HepG2 (cell line): ENCODE data around the gene DRC7. TPM values are rescaled to one million over a fixed set of nuclear protein-coding genes. Genes with fewer than 3 reads are reported as not detected.

Source experiments
- ATAC-seq: fragments of 200-7000 bp; cut with Tn5 transposase; 3 replicates; pipeline ENCODE4 v1.9.1; 2020; ENCODE audit warnings: mild to moderate bottlenecking, moderate library complexity
- BruUV-seq: library from RNA; stranded (reverse); fragments of 400-500 nt; replicated peaks from 2 replicates; lab custom pipeline; 2021; lab: Mats Ljungman, UMichigan
- CTCF ChIA-PET: fragments of 300-600 bp; formaldehyde crosslinking; extraction: SDS; loops from one replicate; lab custom pipeline; 2021; ENCODE audit warnings: low total read pairs, inconsistent platforms, low intra/inter-chr PET ratio; lab: Yijun Ruan, JAX
- POLR2A ChIA-PET: fragments of 350-600 bp; sonication (Branson Sonifier 250); formaldehyde crosslinking; loops from one replicate; lab custom pipeline; 2020; ENCODE audit warnings: antibody characterized with exemption, inconsistent platforms; lab: Yijun Ruan, JAX
- DNase-seq: peaks from one replicate; pipeline ENCODE4 v3.0.0-alpha.2; 2015; ENCODE audit warnings: low spot score
- FAIRE-seq: peaks from 3 replicates; lab custom pipeline; 2011; peaks lifted over from hg19 to GRCh38; lab: Jason Lieb, UNC
- H2AFZ ChIP-seq: one replicate; pipeline ENCODE4 v1.6.1; 2011; ENCODE audit warnings: low read length, inconsistent platforms
- H3K27ac ChIP-seq: fragments of 300-600 bp; 3 replicates; pipeline ENCODE4 v1.8.0; 2011; ENCODE audit warnings: mixed run types, mild to moderate bottlenecking, mixed read lengths, low read length, inconsistent platforms; ENCODE audit not compliant: insufficient read depth; ENCODE audit errors: extremely low read length
- H3K27me3 ChIP-seq, 2 experiments: fragments of 200-600 bp in 1 of 2; 2 replicates in 1 of 2; 3 replicates in 1 of 2; pipeline versions ENCODE4 v1.6.0 to v1.8.0; 2011; ENCODE audit warnings: low read length in 2 of 2, mild to moderate bottlenecking in 2 of 2, moderate library complexity in 2 of 2, inconsistent platforms in 1 of 2; ENCODE audit not compliant: insufficient read depth in 2 of 2, control insufficient read depth in 1 of 2
- H3K36me3 ChIP-seq, 2 experiments: fragments of 200-600 bp in 1 of 2; replicated peaks in 1 of 2; 2 replicates in 1 of 2; 3 replicates in 1 of 2; pipeline versions ENCODE4 v1.5.1 to v1.8.0; 2011; ENCODE audit warnings: low read length in 2 of 2, inconsistent platforms in 1 of 2; ENCODE audit not compliant: insufficient read depth in 2 of 2, control insufficient read depth in 1 of 2
- H3K4me1 ChIP-seq: 2 replicates; pipeline ENCODE4 v1.5.1; 2012; ENCODE audit warnings: low read length, inconsistent platforms; ENCODE audit not compliant: insufficient read depth
- H3K4me2 ChIP-seq: 2 replicates; pipeline ENCODE4 v1.6.0; 2011; ENCODE audit warnings: low read depth, low read length, inconsistent platforms
- H3K4me3 ChIP-seq, 3 experiments: fragments of 200-600 bp in 1 of 3; sonication (generic), shearing (Covaris generic) in 1 of 3; replicated peaks in 1 of 3; 2 replicates each; pipeline ENCODE4 v1.5.1; 2011 to 2016; ENCODE audit warnings: low read length in 3 of 3, inconsistent platforms in 2 of 3, low read depth in 2 of 3, mild to moderate bottlenecking in 2 of 3, control low read depth in 1 of 3, mixed read lengths in 1 of 3; ENCODE audit not compliant: insufficient read depth in 1 of 3
- H3K79me2 ChIP-seq: one replicate; pipeline ENCODE4 v1.6.1; 2011; ENCODE audit warnings: low read length, inconsistent platforms; ENCODE audit not compliant: insufficient read depth
- H3K9ac ChIP-seq: 2 replicates; pipeline ENCODE4 v1.6.0; 2011; ENCODE audit warnings: mild to moderate bottlenecking, low read depth, low read length, inconsistent platforms; ENCODE audit not compliant: insufficient read depth
- H3K9me3 ChIP-seq: 2 replicates; pipeline ENCODE4 v1.5.1; 2012; ENCODE audit warnings: mild to moderate bottlenecking, low read length
- H4K20me1 ChIP-seq: 2 replicates; pipeline ENCODE4 v1.6.0; 2011; ENCODE audit warnings: inconsistent platforms, mild to moderate bottlenecking, low read length, moderate library complexity; ENCODE audit not compliant: insufficient read depth
- KDM4B ChIP-seq: sonication (generic); formaldehyde crosslinking; IDR thresholded peaks from 2 replicates; pipeline ENCODE4 v1.4.0; 2020; ENCODE audit warnings: missing genetic modification reagents
- MTF1 ChIP-seq: sonication (generic); formaldehyde crosslinking; IDR thresholded peaks from 2 replicates; pipeline ENCODE4 v1.5.0; 2020; ENCODE audit warnings: missing genetic modification reagents
- SP2 ChIP-seq: sonication (generic); formaldehyde crosslinking; IDR thresholded peaks from 2 replicates; pipeline ENCODE4 v1.5.1; 2020; ENCODE audit warnings: mild to moderate bottlenecking, missing genetic modification reagents
- SRSF1 ChIP-seq: fragments of 200-400 bp; formaldehyde crosslinking; optimal IDR thresholded peaks from 2 replicates; pipeline ENCODE3; 2017; ENCODE audit warnings: mild to moderate bottlenecking, low read depth, low read length, moderate library complexity
- ZNF775 ChIP-seq: sonication (generic); formaldehyde crosslinking; IDR thresholded peaks from 2 replicates; pipeline ENCODE4 v1.4.0; 2020; ENCODE audit warnings: missing genetic modification reagents, mild to moderate bottlenecking, moderate library complexity, borderline replicate concordance
- WGBS: methylation state at CpG from one replicate; pipeline ENCODE4 v1.1.6; 2017; ENCODE audit warnings: low lambda C conversion rate; 5-methylcytosine and 5-hydroxymethylcytosine counted together
- in situ Hi-C: cut with HindIII; loops from 2 replicates; pipeline ENCODE4 v1.10.0; 2017; ENCODE audit warnings: low pct_unique_long_range_greater_than_20kb; ENCODE audit not compliant: extremely low pct_ligation_motif_present
- intact Hi-C: fragments of 100-400 bp; cut with micrococcal nuclease; formaldehyde crosslinking; loops from one replicate; pipeline ENCODE4 v1.10.0; 2022; ENCODE audit not compliant: unreplicated experiment
- polyA plus RNA-seq, 8 experiments: library from polyadenylated mRNA; depleted of rRNA in 3 of 8; stranded (reverse) in 7 of 8; unstranded in 1 of 8; fragments of >200 nt; fragmentation: Illumina TruSeq in 4 of 8; extraction: Trizol in 4 of 8; gene quantifications; 2 replicates each; pipeline versions ENCODE4 v1.2.1 to v1.2.3, GENCODE V29; 2011 to 2016; ENCODE audit warnings: low read depth in 4 of 8, missing spikeins in 1 of 8, mixed read lengths in 1 of 8; ENCODE audit not compliant: insufficient read depth in 1 of 8
- total RNA-seq, 5 experiments: library from RNA; depleted of rRNA; stranded (reverse); fragments of >200 nt; fragmentation: Illumina TruSeq; extraction: Trizol; gene quantifications; 2 replicates each; pipeline ENCODE4 v1.2.3, GENCODE V29; 2016; ENCODE audit warnings: low read depth in 1 of 5
- TF ChIP-seq, protein P1 (sequence below): sonication (generic); formaldehyde crosslinking; IDR thresholded peaks from 2 replicates; pipeline ENCODE4 v1.5.0; 2020; ENCODE audit warnings: mild to moderate bottlenecking, missing genetic modification reagents, borderline replicate concordance
- TF ChIP-seq, protein P2 (sequence below): IDR thresholded peaks from 2 replicates; pipeline ENCODE4 v1.6.1; 2016; ENCODE audit warnings: missing genetic modification reagents, missing compliant biosample characterization
- TF ChIP-seq, protein P3 (sequence below): sonication (generic); formaldehyde crosslinking; IDR thresholded peaks from 2 replicates; pipeline ENCODE4 v1.4.0; 2020; ENCODE audit warnings: mild to moderate bottlenecking, missing genetic modification reagents

Gene DRC7
- total and polyA plus RNA-seq, 2 of the 13 experiments (the other 11 are each of a cell fraction or from before 2014, with no cell fraction given) = 2.7 to 3.4 TPM

DNA sequence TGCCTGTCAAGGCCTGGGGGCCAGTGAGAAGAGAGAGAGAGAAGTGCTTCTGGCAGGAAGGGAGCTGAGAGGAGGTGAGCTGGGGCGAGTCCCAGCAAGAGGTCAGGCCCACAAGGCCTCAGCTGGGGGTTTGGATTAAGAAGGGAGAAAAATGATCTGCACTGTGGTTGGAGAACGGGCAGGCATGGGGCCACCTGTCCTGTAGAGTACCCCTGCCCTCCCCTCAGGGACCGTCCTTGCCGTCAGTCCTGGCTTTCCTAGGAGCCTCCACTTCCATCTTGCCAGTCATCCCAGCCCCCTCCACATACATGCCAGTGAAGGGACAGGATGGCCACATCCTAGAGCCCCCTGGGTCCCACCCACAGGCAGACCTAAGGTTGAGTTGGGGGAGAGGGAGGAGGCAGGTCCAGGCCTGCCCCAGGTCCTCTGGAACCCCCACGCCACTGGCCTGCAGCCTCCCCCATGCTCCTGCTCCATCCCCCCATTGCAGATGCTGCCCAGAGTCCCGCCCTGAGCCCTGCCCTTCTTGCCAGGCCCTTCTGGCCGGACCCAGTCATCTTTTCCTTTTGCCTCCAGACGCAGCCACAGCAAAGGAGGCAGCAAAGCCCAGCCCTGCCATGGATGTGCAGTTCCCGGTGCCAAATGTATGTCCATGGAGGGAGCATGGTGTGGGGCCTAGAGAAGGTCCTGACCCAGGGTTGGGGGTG lies 59.9 kb downstream of the DRC7 start:
- POLR2A ChIA-PET = no interaction called here
- no peaks in the 10 kb centered on the region for H3K4me1 ChIP-seq
- no peaks in the 10 kb centered on the region for H3K9me3 ChIP-seq
- no peak for DNase-seq
- H2AFZ ChIP-seq = no peak overlapping the region
- no peak overlapping the region for H3K4me2 ChIP-seq
- FAIRE-seq = no peak
- no TSS peak for BruUV-seq
- CTCF ChIA-PET = no interaction called here
- intact Hi-C loops (no loop called here), in situ Hi-C loops (loop anchor here (5.0 kb wide), 2 partner anchors 108 to 248 kb away; partner anchors contain the start of genes USB1 and ZNF319)
- H3K27me3 ChIP-seq = no peaks in the 10 kb centered on the region
- TF ChIP-seq, protein P1, sequence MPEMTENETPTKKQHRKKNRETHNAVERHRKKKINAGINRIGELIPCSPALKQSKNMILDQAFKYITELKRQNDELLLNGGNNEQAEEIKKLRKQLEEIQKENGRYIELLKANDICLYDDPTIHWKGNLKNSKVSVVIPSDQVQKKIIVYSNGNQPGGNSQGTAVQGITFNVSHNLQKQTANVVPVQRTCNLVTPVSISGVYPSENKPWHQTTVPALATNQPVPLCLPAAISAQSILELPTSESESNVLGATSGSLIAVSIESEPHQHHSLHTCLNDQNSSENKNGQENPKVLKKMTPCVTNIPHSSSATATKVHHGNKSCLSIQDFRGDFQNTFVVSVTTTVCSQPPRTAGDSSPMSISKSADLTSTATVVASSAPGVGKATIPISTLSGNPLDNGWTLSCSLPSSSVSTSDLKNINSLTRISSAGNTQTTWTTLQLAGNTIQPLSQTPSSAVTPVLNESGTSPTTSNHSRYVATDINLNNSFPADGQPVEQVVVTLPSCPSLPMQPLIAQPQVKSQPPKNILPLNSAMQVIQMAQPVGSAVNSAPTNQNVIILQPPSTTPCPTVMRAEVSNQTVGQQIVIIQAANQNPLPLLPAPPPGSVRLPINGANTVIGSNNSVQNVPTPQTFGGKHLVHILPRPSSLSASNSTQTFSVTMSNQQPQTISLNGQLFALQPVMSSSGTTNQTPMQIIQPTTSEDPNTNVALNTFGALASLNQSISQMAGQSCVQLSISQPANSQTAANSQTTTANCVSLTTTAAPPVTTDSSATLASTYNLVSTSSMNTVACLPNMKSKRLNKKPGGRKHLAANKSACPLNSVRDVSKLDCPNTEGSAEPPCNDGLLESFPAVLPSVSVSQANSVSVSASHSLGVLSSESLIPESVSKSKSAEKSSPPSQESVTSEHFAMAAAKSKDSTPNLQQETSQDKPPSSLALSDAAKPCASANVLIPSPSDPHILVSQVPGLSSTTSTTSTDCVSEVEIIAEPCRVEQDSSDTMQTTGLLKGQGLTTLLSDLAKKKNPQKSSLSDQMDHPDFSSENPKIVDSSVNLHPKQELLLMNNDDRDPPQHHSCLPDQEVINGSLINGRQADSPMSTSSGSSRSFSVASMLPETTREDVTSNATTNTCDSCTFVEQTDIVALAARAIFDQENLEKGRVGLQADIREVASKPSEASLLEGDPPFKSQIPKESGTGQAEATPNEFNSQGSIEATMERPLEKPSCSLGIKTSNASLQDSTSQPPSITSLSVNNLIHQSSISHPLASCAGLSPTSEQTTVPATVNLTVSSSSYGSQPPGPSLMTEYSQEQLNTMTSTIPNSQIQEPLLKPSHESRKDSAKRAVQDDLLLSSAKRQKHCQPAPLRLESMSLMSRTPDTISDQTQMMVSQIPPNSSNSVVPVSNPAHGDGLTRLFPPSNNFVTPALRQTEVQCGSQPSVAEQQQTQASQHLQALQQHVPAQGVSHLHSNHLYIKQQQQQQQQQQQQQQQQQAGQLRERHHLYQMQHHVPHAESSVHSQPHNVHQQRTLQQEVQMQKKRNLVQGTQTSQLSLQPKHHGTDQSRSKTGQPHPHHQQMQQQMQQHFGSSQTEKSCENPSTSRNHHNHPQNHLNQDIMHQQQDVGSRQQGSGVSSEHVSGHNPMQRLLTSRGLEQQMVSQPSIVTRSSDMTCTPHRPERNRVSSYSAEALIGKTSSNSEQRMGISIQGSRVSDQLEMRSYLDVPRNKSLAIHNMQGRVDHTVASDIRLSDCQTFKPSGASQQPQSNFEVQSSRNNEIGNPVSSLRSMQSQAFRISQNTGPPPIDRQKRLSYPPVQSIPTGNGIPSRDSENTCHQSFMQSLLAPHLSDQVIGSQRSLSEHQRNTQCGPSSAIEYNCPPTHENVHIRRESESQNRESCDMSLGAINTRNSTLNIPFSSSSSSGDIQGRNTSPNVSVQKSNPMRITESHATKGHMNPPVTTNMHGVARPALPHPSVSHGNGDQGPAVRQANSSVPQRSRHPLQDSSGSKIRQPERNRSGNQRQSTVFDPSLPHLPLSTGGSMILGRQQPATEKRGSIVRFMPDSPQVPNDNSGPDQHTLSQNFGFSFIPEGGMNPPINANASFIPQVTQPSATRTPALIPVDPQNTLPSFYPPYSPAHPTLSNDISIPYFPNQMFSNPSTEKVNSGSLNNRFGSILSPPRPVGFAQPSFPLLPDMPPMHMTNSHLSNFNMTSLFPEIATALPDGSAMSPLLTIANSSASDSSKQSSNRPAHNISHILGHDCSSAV = no peak
- TF ChIP-seq, protein P2, sequence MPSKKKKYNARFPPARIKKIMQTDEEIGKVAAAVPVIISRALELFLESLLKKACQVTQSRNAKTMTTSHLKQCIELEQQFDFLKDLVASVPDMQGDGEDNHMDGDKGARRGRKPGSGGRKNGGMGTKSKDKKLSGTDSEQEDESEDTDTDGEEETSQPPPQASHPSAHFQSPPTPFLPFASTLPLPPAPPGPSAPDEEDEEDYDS = no peak
- TF ChIP-seq ZNF775 (no peak), KDM4B (CRISPR knock-in tag) (no peak), SP2 (no peak), SRSF1 (no peak), MTF1 (CRISPR knock-in tag) (no peak)
- TF ChIP-seq, protein P3, sequence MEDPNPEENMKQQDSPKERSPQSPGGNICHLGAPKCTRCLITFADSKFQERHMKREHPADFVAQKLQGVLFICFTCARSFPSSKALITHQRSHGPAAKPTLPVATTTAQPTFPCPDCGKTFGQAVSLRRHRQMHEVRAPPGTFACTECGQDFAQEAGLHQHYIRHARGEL (CRISPR knock-in tag) = no peak
- H3K4me3 ChIP-seq = no peak overlapping the region
- H3K36me3 ChIP-seq = peaks cover 28 to 38% of the 10 kb centered on the region in 2 experiments; a peak in 4 of 5 replicates
- ATAC-seq = no peak
- H3K9ac ChIP-seq = no peak overlapping the region
- H3K79me2 ChIP-seq = no peaks in the 10 kb centered on the region
- WGBS = 80% methylated on average over 9 of the region's 9 CpGs
- H3K27ac ChIP-seq = no peak overlapping the region
- H4K20me1 ChIP-seq = no peaks in the 10 kb centered on the region
